ENCODE results near the gene HMG20A.

Gene HMG20A

DNA sequence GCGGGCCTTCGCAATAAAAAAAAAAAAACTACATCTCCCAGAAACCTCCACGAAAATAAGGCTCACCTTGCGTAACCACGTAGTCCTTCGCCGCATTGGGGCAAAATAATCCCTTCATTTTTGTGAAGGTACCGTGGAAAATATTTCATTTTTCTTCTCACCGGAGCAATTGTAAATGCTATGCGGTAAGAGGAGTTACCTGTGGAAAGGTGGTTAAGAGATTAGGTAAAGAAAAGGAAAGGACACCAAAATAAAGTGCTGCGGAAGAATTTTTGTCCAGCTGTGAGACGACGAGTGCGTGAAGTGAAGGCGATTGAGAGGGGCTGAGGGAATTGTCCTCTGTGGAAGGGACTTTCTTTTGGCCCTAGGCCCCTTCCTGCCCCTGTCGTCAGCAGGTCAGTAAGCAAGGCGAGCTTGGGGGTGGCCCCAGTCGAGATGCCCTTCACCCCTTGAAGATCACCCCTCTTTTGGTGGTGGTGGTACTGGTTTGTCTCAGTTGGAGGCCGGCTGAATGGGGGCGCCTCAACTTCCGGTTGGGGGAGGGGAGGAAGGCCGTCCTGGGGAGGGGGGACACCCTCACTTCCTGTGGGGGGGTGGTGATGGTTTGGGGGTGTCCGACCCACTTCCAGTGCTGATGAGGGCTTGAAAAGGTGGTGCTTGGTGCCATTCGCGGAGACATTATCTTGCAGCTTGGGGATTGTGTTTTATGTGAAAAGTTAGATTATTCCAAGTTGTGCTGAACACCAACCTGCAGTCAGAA, at the start of gene HMG20A:
Gene HMG20A (plus strand): TSS at position 279 of the 760 bp plus-strand sequence. CDS start 37,520 bp downstream, outside the sequence.
- no peaks in the 10 kb centered on the region for H3K9me3 ChIP-seq (ENCODE audit: control insufficient read depth in 2 of 2, low read length in 2 of 2)

DNA sequence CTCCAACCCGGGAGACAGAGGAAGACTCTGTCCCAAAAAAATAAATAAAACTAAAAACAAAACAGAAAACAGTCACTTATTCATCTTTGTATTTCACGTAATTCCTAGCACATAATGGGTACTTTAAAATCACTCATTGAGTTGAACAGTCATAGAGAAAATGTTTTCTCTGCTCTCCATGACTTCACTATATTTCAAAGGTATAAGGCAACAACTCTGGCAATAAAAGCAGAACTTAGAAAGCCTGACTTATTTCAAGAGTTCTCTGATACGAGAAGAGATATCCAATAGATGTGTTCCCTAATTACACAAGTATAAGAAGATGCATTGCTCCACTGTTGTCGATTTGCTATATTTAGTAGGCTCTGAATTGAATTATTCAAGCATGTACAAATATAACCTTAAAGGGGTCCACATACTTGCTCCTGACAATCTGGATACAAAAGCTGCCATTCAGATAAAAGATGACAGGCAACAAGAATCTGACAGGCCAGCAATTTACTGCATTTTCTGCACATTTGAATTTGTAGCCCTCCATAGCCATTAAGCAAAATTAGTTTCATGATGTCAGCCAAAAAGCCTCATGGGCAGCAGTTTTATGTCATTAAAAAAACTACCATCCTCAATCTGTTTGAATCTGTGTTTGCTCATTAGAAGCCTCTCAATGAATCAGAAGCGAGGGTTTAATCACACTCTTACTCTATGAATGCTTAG, 48.7 kb upstream of the HMG20A start:
- H3K9me3 ChIP-seq (ENCODE audit: control insufficient read depth in 2 of 2, low read length in 2 of 2) = no peaks in the 10 kb centered on the region
- H3K4me3 ChIP-seq (ENCODE audit: low read length in 2 of 2) = no peak overlapping the region
- H3K36me3 ChIP-seq (ENCODE audit: control insufficient read depth in 2 of 2, insufficient read depth in 2 of 2, low read length in 2 of 2) = no peaks in the 10 kb centered on the region
- H3K9ac ChIP-seq (ENCODE audit: low read length in 2 of 2) = no peak overlapping the region
- no peak overlapping the region for H3K27ac ChIP-seq (ENCODE audit: low read length)
- H3K27me3 ChIP-seq (ENCODE audit: control insufficient read depth in 1 of 2, insufficient read depth in 2 of 2, low read length in 2 of 2) = no peaks in the 10 kb centered on the region
- H3K4me1 ChIP-seq (ENCODE audit: control insufficient read depth, insufficient read depth, low read length) = no peaks in the 10 kb centered on the region

More for the DNA sequence above, at the start of gene HMG20A:
- H3K27ac ChIP-seq (ENCODE audit: low read length) = peak within 1 kb of the TSS; percentile 92
- peaks cover 7% of the 10 kb centered on the region for H3K4me1 ChIP-seq (ENCODE audit: control insufficient read depth, insufficient read depth, low read length)
- peak within 1 kb of the TSS; percentile 89 to 98 for H3K4me3 ChIP-seq (ENCODE audit: low read length in 2 of 2)
- no peaks in the 10 kb centered on the region for H3K27me3 ChIP-seq (ENCODE audit: control insufficient read depth in 1 of 2, insufficient read depth in 2 of 2, low read length in 2 of 2)
- peak within 1 kb of the TSS; percentile 97 to 98 for H3K9ac ChIP-seq (ENCODE audit: low read length in 2 of 2)
- no peaks in the 10 kb centered on the region for H3K36me3 ChIP-seq (ENCODE audit: control insufficient read depth in 2 of 2, insufficient read depth in 2 of 2, low read length in 2 of 2)

GRCh38 chr15:77373441-77373840, 47.2 kb upstream of the HMG20A start:
- H3K4me1 ChIP-seq (ENCODE audit: control insufficient read depth, insufficient read depth, low read length) = no peaks in the 10 kb centered on the region
- H3K4me3 ChIP-seq (ENCODE audit: low read length in 2 of 2) = no peak overlapping the region
- no peaks in the 10 kb centered on the region for H3K27me3 ChIP-seq (ENCODE audit: control insufficient read depth in 1 of 2, insufficient read depth in 2 of 2, low read length in 2 of 2)
- H3K9me3 ChIP-seq (ENCODE audit: control insufficient read depth in 2 of 2, low read length in 2 of 2) = no peaks in the 10 kb centered on the region
- H3K36me3 ChIP-seq (ENCODE audit: control insufficient read depth in 2 of 2, insufficient read depth in 2 of 2, low read length in 2 of 2) = no peaks in the 10 kb centered on the region
- no peak overlapping the region for H3K9ac ChIP-seq (ENCODE audit: low read length in 2 of 2)
- H3K27ac ChIP-seq (ENCODE audit: low read length) = no peak overlapping the region

GRCh38 chr15:77375133-77375532, 45.6 kb upstream of the HMG20A start:
- Histone ChIP-seq H3K9ac (ENCODE audit: low read length in 2 of 2) (no peak overlapping the region), H3K27me3 (ENCODE audit: control insufficient read depth in 1 of 2, insufficient read depth in 2 of 2, low read length in 2 of 2) (no peaks in the 10 kb centered on the region), H3K36me3 (ENCODE audit: control insufficient read depth in 2 of 2, insufficient read depth in 2 of 2, low read length in 2 of 2) (no peaks in the 10 kb centered on the region), H3K9me3 (ENCODE audit: control insufficient read depth in 2 of 2, low read length in 2 of 2) (no peaks in the 10 kb centered on the region), H3K27ac (ENCODE audit: low read length) (no peak overlapping the region), H3K4me1 (ENCODE audit: control insufficient read depth, insufficient read depth, low read length) (no peaks in the 10 kb centered on the region), H3K4me3 (ENCODE audit: low read length in 2 of 2) (no peak overlapping the region)

DNA sequence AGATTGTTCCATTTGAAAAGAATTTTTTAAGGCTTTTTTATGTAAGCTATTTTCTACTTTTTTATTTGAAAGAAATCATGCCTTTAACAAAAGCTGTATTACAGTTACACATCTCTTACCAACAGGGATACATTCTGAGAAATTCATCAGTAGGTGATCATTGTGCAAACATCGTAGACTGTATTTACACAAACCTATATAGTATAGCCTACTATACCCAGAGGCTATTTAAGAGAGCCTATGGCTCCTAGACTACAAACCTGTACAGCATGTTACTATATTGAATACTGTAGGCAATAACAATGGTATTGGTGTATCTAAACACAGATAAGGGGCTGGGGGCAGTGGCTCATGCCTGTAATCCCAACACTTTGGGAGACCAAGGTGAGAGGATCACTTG, 43.9 kb upstream of the HMG20A start:
- Histone ChIP-seq H3K27ac (ENCODE audit: low read length) (no peak overlapping the region), H3K4me1 (ENCODE audit: control insufficient read depth, insufficient read depth, low read length) (no peaks in the 10 kb centered on the region)

DNA sequence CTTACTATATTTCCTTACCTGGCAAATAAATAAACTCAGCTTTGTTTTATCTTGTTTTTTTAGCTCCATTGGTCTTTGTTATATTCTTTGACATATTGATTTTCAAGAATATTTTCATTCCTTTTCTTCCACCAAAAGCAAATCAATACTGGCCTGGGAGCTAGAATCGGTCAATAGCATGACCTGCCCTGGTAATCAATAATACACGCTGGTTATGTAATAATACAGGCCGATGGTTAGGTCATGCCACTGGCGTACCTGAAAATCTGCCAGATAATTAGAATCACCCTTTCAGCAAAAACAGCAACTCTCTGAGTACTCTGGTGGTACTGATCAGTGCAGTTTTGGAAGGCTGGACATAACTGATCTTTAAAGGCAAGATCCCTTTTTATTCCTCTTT, 40.7 kb upstream of the HMG20A start:
- H3K27ac ChIP-seq (ENCODE audit: low read length) = no peak overlapping the region
- H3K36me3 ChIP-seq (ENCODE audit: control insufficient read depth in 2 of 2, insufficient read depth in 2 of 2, low read length in 2 of 2) = no peaks in the 10 kb centered on the region
- H3K9ac ChIP-seq (ENCODE audit: low read length in 2 of 2) = no peak overlapping the region
- H3K4me3 ChIP-seq (ENCODE audit: low read length in 2 of 2) = no peak overlapping the region
- H3K9me3 ChIP-seq (ENCODE audit: control insufficient read depth in 2 of 2, low read length in 2 of 2) = no peaks in the 10 kb centered on the region
- no peaks in the 10 kb centered on the region for H3K4me1 ChIP-seq (ENCODE audit: control insufficient read depth, insufficient read depth, low read length)
- H3K27me3 ChIP-seq (ENCODE audit: control insufficient read depth in 1 of 2, insufficient read depth in 2 of 2, low read length in 2 of 2) = no peaks in the 10 kb centered on the region

More for the DNA sequence above, 43.9 kb upstream of the HMG20A start:
- Histone ChIP-seq H3K36me3 (ENCODE audit: control insufficient read depth in 2 of 2, insufficient read depth in 2 of 2, low read length in 2 of 2) (no peaks in the 10 kb centered on the region), H3K9me3 (ENCODE audit: control insufficient read depth in 2 of 2, low read length in 2 of 2) (no peaks in the 10 kb centered on the region), H3K4me3 (ENCODE audit: low read length in 2 of 2) (no peak overlapping the region), H3K27me3 (ENCODE audit: control insufficient read depth in 1 of 2, insufficient read depth in 2 of 2, low read length in 2 of 2) (no peaks in the 10 kb centered on the region), H3K9ac (ENCODE audit: low read length in 2 of 2) (no peak overlapping the region)

- Histone ChIP-seq H3K36me3 (ENCODE audit: control insufficient read depth in 2 of 2, insufficient read depth in 2 of 2, low read length in 2 of 2) (no peaks in the 10 kb centered on the region), H3K4me1 (ENCODE audit: control insufficient read depth, insufficient read depth, low read length) (no peaks in the 10 kb centered on the region)
These were observed 36.6 kb upstream of the HMG20A start for GRCh38 chr15:77384086-77384485.

DNA sequence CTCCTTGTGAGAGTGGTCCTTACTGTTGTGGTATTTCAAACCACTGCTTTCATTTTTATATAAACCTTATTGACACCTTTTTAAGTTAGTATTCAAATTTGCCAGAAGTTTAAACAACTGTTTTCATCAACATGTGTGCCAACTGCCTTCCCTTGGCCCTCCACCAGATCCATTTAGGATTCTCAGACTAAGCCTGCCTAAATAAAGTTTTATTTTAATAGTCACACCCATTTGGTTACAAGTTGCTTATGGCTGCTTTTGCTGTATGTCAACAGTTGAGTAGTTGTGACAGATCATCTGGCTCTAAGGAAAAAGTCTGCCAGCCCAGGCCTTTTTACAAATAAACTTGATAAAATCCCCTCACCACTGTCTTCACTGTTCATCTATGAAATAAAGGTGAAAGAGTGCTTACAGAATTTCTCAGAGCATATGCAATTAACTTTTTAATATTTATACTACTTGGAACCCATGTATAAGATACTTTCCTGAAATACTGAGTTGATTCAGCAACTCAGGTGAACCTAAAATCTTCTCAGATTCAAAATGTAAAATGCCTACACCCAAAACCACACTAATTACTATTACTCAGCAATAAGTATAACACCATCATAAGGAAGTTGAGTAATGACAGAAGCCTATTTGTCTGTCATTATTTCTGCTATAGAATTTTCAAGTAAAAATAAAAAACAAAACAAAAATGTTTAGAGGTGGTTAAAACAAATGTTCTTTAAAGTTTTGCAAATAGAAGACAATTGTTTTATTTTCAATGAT, 35.9 kb upstream of the HMG20A start:
- H3K9ac ChIP-seq (ENCODE audit: low read length in 2 of 2) = no peak overlapping the region
- H3K27ac ChIP-seq (ENCODE audit: low read length) = no peak overlapping the region
- H3K27me3 ChIP-seq (ENCODE audit: control insufficient read depth in 1 of 2, insufficient read depth in 2 of 2, low read length in 2 of 2) = no peaks in the 10 kb centered on the region
- H3K36me3 ChIP-seq (ENCODE audit: control insufficient read depth in 2 of 2, insufficient read depth in 2 of 2, low read length in 2 of 2) = no peaks in the 10 kb centered on the region
- no peaks in the 10 kb centered on the region for H3K9me3 ChIP-seq (ENCODE audit: control insufficient read depth in 2 of 2, low read length in 2 of 2)
- no peak overlapping the region for H3K4me3 ChIP-seq (ENCODE audit: low read length in 2 of 2)
- no peaks in the 10 kb centered on the region for H3K4me1 ChIP-seq (ENCODE audit: control insufficient read depth, insufficient read depth, low read length)

More at GRCh38 chr15:77384086-77384485, 36.6 kb upstream of the HMG20A start:
- Histone ChIP-seq H3K9me3 (ENCODE audit: control insufficient read depth in 2 of 2, low read length in 2 of 2) (no peaks in the 10 kb centered on the region), H3K4me3 (ENCODE audit: low read length in 2 of 2) (no peak overlapping the region), H3K27me3 (ENCODE audit: control insufficient read depth in 1 of 2, insufficient read depth in 2 of 2, low read length in 2 of 2) (no peaks in the 10 kb centered on the region), H3K27ac (ENCODE audit: low read length) (no peak overlapping the region), H3K9ac (ENCODE audit: low read length in 2 of 2) (no peak overlapping the region)

DNA sequence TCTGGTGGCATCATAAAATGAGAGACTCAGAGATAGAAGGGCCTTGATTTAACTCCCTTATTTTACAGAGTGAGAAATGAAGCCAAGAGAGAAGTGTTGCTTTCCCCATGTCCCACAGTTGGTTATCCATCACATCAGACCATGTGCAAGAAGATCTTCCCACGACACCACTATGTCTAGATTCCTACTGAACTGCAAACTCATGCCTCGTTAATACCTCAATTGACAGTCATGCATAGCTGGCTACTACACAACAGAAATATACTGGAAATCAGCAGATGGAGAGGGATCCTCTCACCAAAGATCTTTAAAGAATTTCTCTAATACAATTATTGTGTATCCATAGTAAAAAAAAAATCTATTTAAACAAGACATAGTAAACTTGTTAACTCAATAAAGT, 34.1 kb upstream of the HMG20A start:
- H3K4me3 ChIP-seq (ENCODE audit: low read length in 2 of 2) = no peak overlapping the region
- no peak overlapping the region for H3K9ac ChIP-seq (ENCODE audit: low read length in 2 of 2)
- no peaks in the 10 kb centered on the region for H3K9me3 ChIP-seq (ENCODE audit: control insufficient read depth in 2 of 2, low read length in 2 of 2)
- H3K36me3 ChIP-seq (ENCODE audit: control insufficient read depth in 2 of 2, insufficient read depth in 2 of 2, low read length in 2 of 2) = no peaks in the 10 kb centered on the region
- no peaks in the 10 kb centered on the region for H3K27me3 ChIP-seq (ENCODE audit: control insufficient read depth in 1 of 2, insufficient read depth in 2 of 2, low read length in 2 of 2)
- no peak overlapping the region for H3K27ac ChIP-seq (ENCODE audit: low read length)
- H3K4me1 ChIP-seq (ENCODE audit: control insufficient read depth, insufficient read depth, low read length) = peaks cover 2% of the 10 kb centered on the region

- Histone ChIP-seq H3K9me3 (ENCODE audit: control insufficient read depth in 2 of 2, low read length in 2 of 2) (no peaks in the 10 kb centered on the region), H3K4me1 (ENCODE audit: control insufficient read depth, insufficient read depth, low read length) (peaks cover 2% of the 10 kb centered on the region)
These were observed 33.2 kb upstream of the HMG20A start for GRCh38 chr15:77387365-77388105.

More at GRCh38 chr15:77387365-77388105, 33.2 kb upstream of the HMG20A start:
- Histone ChIP-seq H3K9ac (ENCODE audit: low read length in 2 of 2) (no peak overlapping the region), H3K27me3 (ENCODE audit: control insufficient read depth in 1 of 2, insufficient read depth in 2 of 2, low read length in 2 of 2) (no peaks in the 10 kb centered on the region), H3K27ac (ENCODE audit: low read length) (no peak overlapping the region), H3K4me3 (ENCODE audit: low read length in 2 of 2) (no peak overlapping the region), H3K36me3 (ENCODE audit: control insufficient read depth in 2 of 2, insufficient read depth in 2 of 2, low read length in 2 of 2) (no peaks in the 10 kb centered on the region)

Data from stomach smooth muscle (tissue), 2 donors.